Uterus (tissue), 4 donors: ENCODE measurements around the gene SYNGR3. TPM values are rescaled to one million over a fixed set of nuclear protein-coding genes. Genes with fewer than 3 reads are reported as not detected.

Source experiments
- DNase-seq, 2 donors: peaks; one replicate each; pipeline ENCODE4 v3.0.0-alpha.2; 2019 to 2020
- H3K27ac ChIP-seq, 2 donors: fragments of 200-600 bp; sonication (generic); 1 replicate in 1 of 2; 2 replicates in 1 of 2; pipeline ENCODE4 v1.5.1; 2016 to 2018
- H3K27me3 ChIP-seq, 2 donors: fragments of 200-600 bp; sonication (generic); one replicate each; pipeline ENCODE4 v1.5.1; 2018 to 2019; ENCODE audit warnings: control low read depth in 1 of 2
- H3K36me3 ChIP-seq, 2 donors: fragments of 200-600 bp; sonication (generic); one replicate each; pipeline ENCODE4 v1.5.1; 2019; ENCODE audit warnings: control low read depth in 1 of 2
- H3K4me1 ChIP-seq, 2 donors: fragments of 200-600 bp; sonication (generic); one replicate each; pipeline ENCODE4 v1.5.1; 2018 to 2019; ENCODE audit warnings: control low read depth in 1 of 2
- H3K4me3 ChIP-seq, 2 donors: fragments of 200-600 bp; sonication (generic); 1 replicate in 1 of 2; 2 replicates in 1 of 2; pipeline ENCODE4 v1.5.1; 2018 to 2019; ENCODE audit warnings: mild to moderate bottlenecking in 1 of 2
- H3K9me3 ChIP-seq, 2 donors: fragments of 200-600 bp; sonication (generic); one replicate each; pipeline ENCODE4 v1.5.1; 2019; ENCODE audit warnings: control low read depth in 1 of 2
- CTCF ChIP-seq, 4 experiments: fragments of 200-600 bp in 2 of 4; fragments of 450-650 bp in 2 of 4; sonication (generic) in 2 of 4; IDR thresholded peaks; one replicate each; pipeline ENCODE4 v1.5.1; 2016 to 2019; ENCODE audit warnings: antibody characterized with exemption in 4 of 4, mild to moderate bottlenecking in 2 of 4, moderate library complexity in 1 of 4
- POLR2A ChIP-seq, 2 donors: fragments of 450-650 bp; IDR thresholded peaks; one replicate each; pipeline ENCODE4 v1.6.1; 2016; ENCODE audit warnings: antibody characterized with exemption in 2 of 2, mild to moderate bottlenecking in 1 of 2, moderate library complexity in 1 of 2
- intact Hi-C: fragments of 100-400 bp; cut with DNase I; formaldehyde crosslinking; loops from one replicate; pipeline ENCODE4 v1.15.1; 2023; ENCODE audit warnings: low total_unique reads
- total RNA-seq, 4 donors: library from RNA; depleted of rRNA in 3 of 4; stranded (reverse); fragments of >200 nt in 3 of 4; gene quantifications; one replicate each; pipeline versions ENCODE4 v1.1.0 to v1.2.4, GENCODE V29; 2014 to 2023
- donor health status: DM: yes; HTN: yes; CAD: no.

The SYNGR3 gene
- total RNA-seq, 4 donors from 2014 or later: 1.5 TPM; not detected in 3

DNA sequence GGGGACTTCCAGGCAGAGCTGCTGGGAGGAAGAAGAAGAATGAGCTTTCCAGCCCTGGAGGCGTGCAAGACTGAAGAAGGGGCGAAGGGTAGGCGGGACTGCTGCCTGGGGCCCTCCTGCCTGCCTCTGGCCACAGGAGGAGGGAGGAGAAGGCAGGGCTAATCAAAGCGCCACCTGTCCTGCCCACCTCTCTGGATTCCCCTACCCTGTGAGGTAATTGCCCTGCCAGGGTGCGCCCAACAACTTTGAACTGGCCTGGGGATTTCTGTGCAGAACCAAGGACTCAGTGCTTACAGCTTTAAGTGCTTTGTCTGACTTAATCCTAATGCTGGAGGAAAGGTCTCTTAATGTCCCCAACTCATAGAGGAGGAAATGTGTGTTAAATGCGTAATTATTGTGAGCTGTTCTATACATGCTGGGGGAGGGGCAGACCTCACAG, 8.4 kb upstream of the SYNGR3 start, which contains the start of gene NOXO1:
Gene NOXO1 (minus strand): TSS at position 72 of the 439 bp plus-strand sequence. CDS start 290 bp downstream, outside the sequence.
- no peak for TF ChIP-seq CTCF (IDR thresholded peaks at IDR 0.05)
- TF ChIP-seq POLR2A (IDR thresholded peaks at IDR 0.05): no peak
- Histone ChIP-seq H3K4me1 (peaks cover 0 to 8% of the 10 kb centered on the region in 2 donors), H3K36me3 (no peaks in the 10 kb centered on the region), H3K27me3 (peaks cover 0 to 14% of the 10 kb centered on the region in 2 donors), H3K4me3 (no peak within 1 kb of the TSS), H3K9me3 (no peaks in the 10 kb centered on the region), H3K27ac (no peak within 1 kb of the TSS)
- intact Hi-C loops: no loop called here
- DNase-seq: no peak

DNA sequence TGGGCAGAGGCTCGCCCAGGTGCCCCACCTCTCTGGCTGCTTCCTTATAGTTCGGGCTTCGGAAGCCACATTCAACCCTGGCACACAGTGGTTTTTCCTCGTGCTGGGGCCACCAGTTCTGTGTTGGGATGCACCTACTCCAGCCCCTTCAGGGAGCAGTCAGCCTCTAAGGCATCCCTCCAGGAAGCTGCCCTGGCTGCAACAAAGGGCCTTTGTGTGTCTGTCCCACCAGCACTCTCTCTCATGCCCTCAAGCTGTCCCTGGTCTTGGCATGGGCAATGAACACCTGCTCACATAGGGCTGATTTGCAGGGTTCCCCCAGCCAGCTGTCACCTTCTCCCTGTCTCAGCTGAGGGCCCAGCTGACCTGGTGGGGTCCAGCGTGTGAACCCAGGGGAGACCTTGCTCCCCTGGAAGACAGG, 7.7 kb upstream of the SYNGR3 start:
- intact Hi-C loops: no loop called here
- H3K4me1 ChIP-seq: peaks cover 0 to 8% of the 10 kb centered on the region in 2 donors
- no peak for DNase-seq
- TF ChIP-seq POLR2A (IDR thresholded peaks at IDR 0.05) (no peak), CTCF (IDR thresholded peaks at IDR 0.05) (no peak)
- H3K36me3 ChIP-seq: no peaks in the 10 kb centered on the region
- no peaks in the 10 kb centered on the region for H3K9me3 ChIP-seq
- H3K27me3 ChIP-seq: peaks cover 0 to 14% of the 10 kb centered on the region in 2 donors
- no peak overlapping the region for H3K4me3 ChIP-seq
- no peak overlapping the region for H3K27ac ChIP-seq

- peak overlapping the region in 1 of 2 donors; percentile 56 for H3K27ac ChIP-seq
- TF ChIP-seq CTCF (IDR thresholded peaks at IDR 0.05) (peak in 1 of 4 experiments; percentile 1), POLR2A (IDR thresholded peaks at IDR 0.05) (no peak)
- no peak for DNase-seq
- H3K4me1 ChIP-seq: peaks cover 0 to 8% of the 10 kb centered on the region in 2 donors
- peaks cover 0 to 14% of the 10 kb centered on the region in 2 donors for H3K27me3 ChIP-seq
- intact Hi-C loops: no loop called here
- H3K36me3 ChIP-seq: no peaks in the 10 kb centered on the region
- H3K4me3 ChIP-seq: peak overlapping the region; percentile 45 to 57
- H3K9me3 ChIP-seq: no peaks in the 10 kb centered on the region
Measured at GRCh38 chr16:1982991-1983543, 6.7 kb upstream of the SYNGR3 start.

- peaks cover 0 to 14% of the 10 kb centered on the region in 2 donors for H3K27me3 ChIP-seq
- TF ChIP-seq POLR2A (IDR thresholded peaks at IDR 0.05): peak in 1 of 2 donors; percentile 59
- TF ChIP-seq CTCF (IDR thresholded peaks at IDR 0.05): peak; percentile 20 to 44 (median 31)
- peak; percentile 84 to 91 for DNase-seq
- H3K4me1 ChIP-seq: peaks cover 0 to 8% of the 10 kb centered on the region in 2 donors
- H3K36me3 ChIP-seq: no peaks in the 10 kb centered on the region
- intact Hi-C loops: no loop called here
- H3K27ac ChIP-seq: peak within 1 kb of the TSS; percentile 56 to 61
- H3K9me3 ChIP-seq: no peaks in the 10 kb centered on the region
- peak within 1 kb of the TSS; percentile 45 to 57 for H3K4me3 ChIP-seq
Measured at GRCh38 chr16:1983544-1984346, 6.0 kb upstream of the SYNGR3 start, which contains the start of gene GFER. Gene GFER, plus strand, starts transcription at chr16:1984193. Its CDS starts 26 bp downstream, at chr16:1984219.
